Activated gamma-delta T cell treated with anti-CD3 and anti-CD28 coated beads, Interleukin-2, amount 50 U/mL, for 16 hours (primary cell): Measurements from ENCODE around the gene DNM2.

Experiments used
- DNase-seq: peaks from one replicate; pipeline ENCODE4 v3.0.0-alpha.2; 2020; ENCODE audit warnings: low read depth

Gene DNM2

GRCh38 chr19:10691178-10691881 lies 26.5 kb upstream of the DNM2 start:
- DNase-seq, result no peak

GRCh38 chr19:10691883-10692282 lies 26.0 kb upstream of the DNM2 start:
- DNase-seq, result no peak

GRCh38 chr19:10692673-10693264 lies 25.1 kb upstream of the DNM2 start:
- no peak for DNase-seq

GRCh38 chr19:10694706-10695307 lies 23.1 kb upstream of the DNM2 start:
- no peak for DNase-seq

- DNase-seq, result peak; percentile 70
These were observed 22.2 kb upstream of the DNM2 start for GRCh38 chr19:10695401-10696398.

GRCh38 chr19:10699650-10700335 lies 18.1 kb upstream of the DNM2 start:
- peak; percentile 57 for DNase-seq

- DNase-seq, result no peak
These were observed 15.8 kb upstream of the DNM2 start for GRCh38 chr19:10701955-10702525.

GRCh38 chr19:10706990-10707389 lies 10.9 kb upstream of the DNM2 start:
- no peak for DNase-seq

- no peak for DNase-seq
These were observed 10.4 kb upstream of the DNM2 start for GRCh38 chr19:10707440-10707839.

- no peak for DNase-seq
These were observed 9.6 kb upstream of the DNM2 start for GRCh38 chr19:10708291-10708690.

- DNase-seq, result no peak
These were observed 5.8 kb upstream of the DNM2 start for GRCh38 chr19:10712045-10712444.

- DNase-seq, result no peak
These were observed 5.1 kb upstream of the DNM2 start for GRCh38 chr19:10712754-10713153.

- no peak for DNase-seq
These were observed 4.6 kb upstream of the DNM2 start for GRCh38 chr19:10713317-10713716.

GRCh38 chr19:10717054-10717355 lies 874 bp upstream of the DNM2 start:
- no peak for DNase-seq

- DNase-seq, result peak; percentile 25
These were observed 622 bp downstream of the DNM2 start for GRCh38 chr19:10718205-10719196.

- no peak for DNase-seq
These were observed 1.6 kb downstream of the DNM2 start for GRCh38 chr19:10719466-10719961.

- no peak for DNase-seq
These were observed 2.8 kb downstream of the DNM2 start for GRCh38 chr19:10720607-10721125.

GRCh38 chr19:10723591-10723990 lies 5.7 kb downstream of the DNM2 start:
- no peak for DNase-seq

- DNase-seq, result no peak
These were observed 6.7 kb downstream of the DNM2 start for GRCh38 chr19:10724573-10725071.

- DNase-seq, result no peak
These were observed 7.5 kb downstream of the DNM2 start for GRCh38 chr19:10725415-10725814.
